GM23338 (cell line): ENCODE results near the gene SH3BP2. TPM values are rescaled to one million over a fixed set of nuclear protein-coding genes. Genes with fewer than 3 reads are reported as not detected.

Experiments used
- ATAC-seq: fragments of 200-7000 bp; cut with Tn5 transposase; 3 replicates; pipeline ENCODE4 v1.9.1; 2020
- DNase-seq: peaks from one replicate; pipeline ENCODE4 v3.0.0-alpha.2; 2015; ENCODE audit warnings: low spot score
- H2AFZ ChIP-seq: fragments of 200-600 bp; sonication (generic); 2 replicates; pipeline ENCODE4 v1.8.0; 2016; ENCODE audit warnings: antibody characterized with exemption, mild to moderate bottlenecking, moderate library complexity
- H3F3A ChIP-seq: fragments of 200-600 bp; sonication (generic); replicated peaks from 2 replicates; pipeline ENCODE4 v1.8.0; 2017; ENCODE audit warnings: antibody characterized with exemption, mixed run types, low read depth
- H3K27ac ChIP-seq: fragments of 200-600 bp; sonication (generic); 2 replicates; pipeline ENCODE4 v1.6.1; 2016; ENCODE audit warnings: low read depth
- H3K27me3 ChIP-seq: fragments of 200-600 bp; sonication (generic); 2 replicates; pipeline ENCODE4 v1.8.0; 2016; ENCODE audit warnings: mild to moderate bottlenecking, mixed run types, moderate library complexity; ENCODE audit not compliant: insufficient read depth
- H3K36me3 ChIP-seq: fragments of 200-600 bp; sonication (generic); 2 replicates; pipeline ENCODE4 v1.8.0; 2016; ENCODE audit warnings: mild to moderate bottlenecking; ENCODE audit not compliant: insufficient read depth
- H3K4me1 ChIP-seq: fragments of 200-600 bp; sonication (generic); 2 replicates; pipeline ENCODE4 v1.8.0; 2016; ENCODE audit warnings: mild to moderate bottlenecking, moderate library complexity; ENCODE audit not compliant: insufficient read depth
- H3K4me2 ChIP-seq: fragments of 200-600 bp; sonication (generic); 2 replicates; pipeline ENCODE4 v1.7.1; 2017; ENCODE audit warnings: mixed run types
- H3K4me3 ChIP-seq: fragments of 200-600 bp; sonication (generic); 2 replicates; pipeline ENCODE4 v1.6.1; 2016; ENCODE audit warnings: mixed run types
- H3K79me2 ChIP-seq: fragments of 200-600 bp; sonication (generic); replicated peaks from 2 replicates; pipeline ENCODE4 v1.8.0; 2017; ENCODE audit warnings: mild to moderate bottlenecking; ENCODE audit not compliant: insufficient read depth
- H3K9me2 ChIP-seq: fragments of 200-600 bp; sonication (generic); 2 replicates; pipeline ENCODE4 v1.8.0; 2017; ENCODE audit not compliant: insufficient read depth
- H4K20me1 ChIP-seq: fragments of 200-600 bp; sonication (generic); replicated peaks from 2 replicates; pipeline ENCODE4 v1.8.0; 2017; ENCODE audit warnings: mild to moderate bottlenecking; ENCODE audit not compliant: insufficient read depth
- H3K27ac Mint-ChIP-seq: 2 replicates; pipeline ENCODE4 v1.8.0; 2020; ENCODE audit warnings: inconsistent platforms, mild to moderate bottlenecking, moderate library complexity, mixed read lengths
- H3K27me3 Mint-ChIP-seq: 3 replicates; pipeline ENCODE4 v1.8.0; 2022; ENCODE audit warnings: low read depth, mild to moderate bottlenecking, moderate library complexity, mixed read lengths, inconsistent platforms; ENCODE audit not compliant: insufficient read depth, poor library complexity
- H3K36me3 Mint-ChIP-seq: 3 replicates; pipeline ENCODE4 v1.8.0; 2021; ENCODE audit warnings: low read depth, mild to moderate bottlenecking, inconsistent platforms, moderate library complexity, mixed read lengths
- H3K4me1 Mint-ChIP-seq: 3 replicates; pipeline ENCODE4 v1.8.0; 2020; ENCODE audit warnings: mild to moderate bottlenecking, inconsistent platforms, mixed read lengths
- H3K4me3 Mint-ChIP-seq: 3 replicates; pipeline ENCODE4 v1.8.0; 2021; ENCODE audit warnings: moderate library complexity, mild to moderate bottlenecking, inconsistent platforms, mixed read lengths
- H3K9me3 Mint-ChIP-seq: 3 replicates; pipeline ENCODE4 v1.8.0; 2020; ENCODE audit warnings: moderate library complexity, mild to moderate bottlenecking, inconsistent platforms, mixed read lengths
- EZH2 ChIP-seq: fragments of 200-600 bp; sonication (generic); IDR thresholded peaks from one replicate; pipeline ENCODE4 v1.8.0; 2017; ENCODE audit warnings: antibody characterized with exemption, mild to moderate bottlenecking, low read depth; ENCODE audit not compliant: unreplicated experiment
- POLR2AphosphoS5 ChIP-seq: IDR thresholded peaks from 2 replicates; pipeline ENCODE4 v1.6.1; 2016; ENCODE audit warnings: antibody characterized with exemption, low read depth
- STAT1 ChIP-seq: IDR thresholded peaks from one replicate; pipeline ENCODE4 v1.6.1; 2016; ENCODE audit warnings: antibody characterized with exemption; ENCODE audit not compliant: unreplicated experiment
- ZNF114 ChIP-seq: fragments of 250-450 bp; sonication (Bioruptor Pico); IDR thresholded peaks from 2 replicates; pipeline ENCODE4 v1.5.0; 2020; ENCODE audit warnings: mild to moderate bottlenecking, moderate library complexity
- ZNF331 ChIP-seq: fragments of 250-450 bp; sonication (Bioruptor Pico); IDR thresholded peaks from 2 replicates; pipeline ENCODE4 v1.5.0; 2020; ENCODE audit warnings: low read depth, mild to moderate bottlenecking, moderate library complexity
- polyA plus RNA-seq: library from polyadenylated mRNA; unstranded; fragments of >200 nt; fragmentation: Nextera tagmentation; extraction: Ambion mirVana; gene quantifications from 2 replicates; pipeline ENCODE4 v1.2.1, GENCODE V29; 2016
- total RNA-seq: library from RNA; depleted of rRNA; stranded (reverse); fragments of >200 nt; shearing (Covaris generic); gene quantifications from 2 replicates; pipeline ENCODE4 v1.2.3, GENCODE V29; 2014
- TF ChIP-seq, protein P1 (sequence below): fragments of 250-450 bp; sonication (Bioruptor Pico); IDR thresholded peaks from 2 replicates; pipeline ENCODE4 v1.5.0; 2020; ENCODE audit warnings: mild to moderate bottlenecking, moderate library complexity
- TF ChIP-seq, protein P2 (sequence below), 2 experiments: fragments of 200-600 bp in 1 of 2; sonication (generic) in 1 of 2; conservative IDR thresholded peaks; 2 replicates each; pipeline versions ENCODE4 v1.5.1 to v1.6.1; 2016 to 2017; ENCODE audit warnings: antibody characterized with exemption in 2 of 2, low read depth in 2 of 2, mild to moderate bottlenecking in 2 of 2, moderate library complexity in 1 of 2

Gene SH3BP2
- total and polyA plus RNA-seq, 2 experiments from 2014 or later = 15.2 to 43.9 TPM

DNA sequence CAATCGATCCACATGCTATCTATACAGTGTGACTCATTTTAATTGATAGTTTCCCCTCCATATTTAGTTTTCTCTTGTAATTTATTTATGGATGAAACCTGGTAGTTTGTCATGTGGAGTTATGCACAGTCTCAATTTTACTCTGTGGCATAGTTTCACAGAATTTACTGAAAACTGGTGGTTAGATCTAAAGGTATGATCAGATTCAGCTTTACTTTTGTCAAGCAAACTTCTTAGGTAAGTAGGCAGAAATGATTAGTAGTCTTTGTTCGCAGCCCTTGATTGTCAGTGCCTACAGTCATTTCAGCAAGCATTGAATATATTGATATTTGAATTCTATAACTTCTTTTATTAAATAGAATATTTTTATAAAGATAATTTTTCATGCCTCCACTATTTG is 53.3 kb downstream of the SH3BP2 start (continued):
- TF ChIP-seq, protein P1, sequence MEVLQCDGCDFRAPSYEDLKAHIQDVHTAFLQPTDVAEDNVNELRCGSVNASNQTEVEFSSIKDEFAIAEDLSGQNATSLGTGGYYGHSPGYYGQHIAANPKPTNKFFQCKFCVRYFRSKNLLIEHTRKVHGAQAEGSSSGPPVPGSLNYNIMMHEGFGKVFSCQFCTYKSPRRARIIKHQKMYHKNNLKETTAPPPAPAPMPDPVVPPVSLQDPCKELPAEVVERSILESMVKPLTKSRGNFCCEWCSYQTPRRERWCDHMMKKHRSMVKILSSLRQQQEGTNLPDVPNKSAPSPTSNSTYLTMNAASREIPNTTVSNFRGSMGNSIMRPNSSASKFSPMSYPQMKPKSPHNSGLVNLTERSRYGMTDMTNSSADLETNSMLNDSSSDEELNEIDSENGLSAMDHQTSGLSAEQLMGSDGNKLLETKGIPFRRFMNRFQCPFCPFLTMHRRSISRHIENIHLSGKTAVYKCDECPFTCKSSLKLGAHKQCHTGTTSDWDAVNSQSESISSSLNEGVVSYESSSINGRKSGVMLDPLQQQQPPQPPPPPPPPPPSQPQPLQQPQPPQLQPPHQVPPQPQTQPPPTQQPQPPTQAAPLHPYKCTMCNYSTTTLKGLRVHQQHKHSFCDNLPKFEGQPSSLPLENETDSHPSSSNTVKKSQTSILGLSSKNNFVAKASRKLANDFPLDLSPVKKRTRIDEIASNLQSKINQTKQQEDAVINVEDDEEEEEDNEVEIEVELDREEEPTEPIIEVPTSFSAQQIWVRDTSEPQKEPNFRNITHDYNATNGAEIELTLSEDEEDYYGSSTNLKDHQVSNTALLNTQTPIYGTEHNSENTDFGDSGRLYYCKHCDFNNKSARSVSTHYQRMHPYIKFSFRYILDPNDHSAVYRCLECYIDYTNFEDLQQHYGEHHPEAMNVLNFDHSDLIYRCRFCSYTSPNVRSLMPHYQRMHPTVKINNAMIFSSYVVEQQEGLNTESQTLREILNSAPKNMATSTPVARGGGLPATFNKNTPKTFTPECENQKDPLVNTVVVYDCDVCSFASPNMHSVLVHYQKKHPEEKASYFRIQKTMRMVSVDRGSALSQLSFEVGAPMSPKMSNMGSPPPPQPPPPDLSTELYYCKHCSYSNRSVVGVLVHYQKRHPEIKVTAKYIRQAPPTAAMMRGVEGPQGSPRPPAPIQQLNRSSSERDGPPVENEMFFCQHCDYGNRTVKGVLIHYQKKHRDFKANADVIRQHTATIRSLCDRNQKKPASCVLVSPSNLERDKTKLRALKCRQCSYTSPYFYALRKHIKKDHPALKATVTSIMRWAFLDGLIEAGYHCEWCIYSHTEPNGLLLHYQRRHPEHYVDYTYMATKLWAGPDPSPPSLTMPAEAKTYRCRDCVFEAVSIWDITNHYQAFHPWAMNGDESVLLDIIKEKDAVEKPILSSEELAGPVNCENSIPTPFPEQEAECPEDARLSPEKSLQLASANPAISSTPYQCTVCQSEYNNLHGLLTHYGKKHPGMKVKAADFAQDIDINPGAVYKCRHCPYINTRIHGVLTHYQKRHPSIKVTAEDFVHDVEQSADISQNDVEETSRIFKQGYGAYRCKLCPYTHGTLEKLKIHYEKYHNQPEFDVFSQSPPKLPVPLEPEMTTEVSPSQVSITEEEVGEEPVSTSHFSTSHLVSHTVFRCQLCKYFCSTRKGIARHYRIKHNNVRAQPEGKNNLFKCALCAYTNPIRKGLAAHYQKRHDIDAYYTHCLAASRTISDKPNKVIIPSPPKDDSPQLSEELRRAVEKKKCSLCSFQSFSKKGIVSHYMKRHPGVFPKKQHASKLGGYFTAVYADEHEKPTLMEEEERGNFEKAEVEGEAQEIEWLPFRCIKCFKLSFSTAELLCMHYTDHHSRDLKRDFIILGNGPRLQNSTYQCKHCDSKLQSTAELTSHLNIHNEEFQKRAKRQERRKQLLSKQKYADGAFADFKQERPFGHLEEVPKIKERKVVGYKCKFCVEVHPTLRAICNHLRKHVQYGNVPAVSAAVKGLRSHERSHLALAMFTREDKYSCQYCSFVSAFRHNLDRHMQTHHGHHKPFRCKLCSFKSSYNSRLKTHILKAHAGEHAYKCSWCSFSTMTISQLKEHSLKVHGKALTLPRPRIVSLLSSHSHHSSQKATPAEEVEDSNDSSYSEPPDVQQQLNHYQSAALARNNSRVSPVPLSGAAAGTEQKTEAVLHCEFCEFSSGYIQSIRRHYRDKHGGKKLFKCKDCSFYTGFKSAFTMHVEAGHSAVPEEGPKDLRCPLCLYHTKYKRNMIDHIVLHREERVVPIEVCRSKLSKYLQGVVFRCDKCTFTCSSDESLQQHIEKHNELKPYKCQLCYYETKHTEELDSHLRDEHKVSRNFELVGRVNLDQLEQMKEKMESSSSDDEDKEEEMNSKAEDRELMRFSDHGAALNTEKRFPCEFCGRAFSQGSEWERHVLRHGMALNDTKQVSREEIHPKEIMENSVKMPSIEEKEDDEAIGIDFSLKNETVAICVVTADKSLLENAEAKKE (CRISPR knock-in tag) = no peak
- TF ChIP-seq EZH2 = no peak
- no peak for TF ChIP-seq ZNF114

DNA sequence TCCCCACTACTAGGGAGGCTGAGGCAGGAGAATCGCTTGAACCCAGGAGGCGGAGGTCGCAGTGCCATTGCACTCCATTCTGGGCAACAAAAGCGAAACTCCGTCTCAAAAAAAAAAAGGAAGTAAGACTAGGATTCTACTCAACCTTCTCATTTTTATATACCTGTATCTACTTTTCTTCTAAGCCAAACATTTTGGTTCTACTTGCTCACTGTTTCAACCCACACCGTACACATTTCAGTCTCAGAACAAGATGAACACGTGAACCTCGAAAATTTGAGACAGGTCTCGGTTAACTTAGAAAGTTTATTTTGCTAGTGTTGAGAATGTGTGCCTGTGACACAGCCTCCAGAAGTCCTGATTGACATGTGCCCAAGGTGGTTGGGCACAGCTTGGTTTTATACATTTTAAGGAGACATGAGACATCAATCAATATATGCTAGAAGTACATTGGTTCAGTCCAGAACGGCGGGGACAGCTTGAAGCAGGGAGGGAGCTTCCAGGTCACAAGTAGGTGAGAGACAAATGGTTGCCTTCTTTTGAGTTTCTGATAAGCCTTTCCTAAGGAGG is 54.5 kb downstream of the SH3BP2 start:
- Histone ChIP-seq H3K4me1 (peaks cover 4% of the 10 kb centered on the region; the same call in 1 of the 2 replicates), H4K20me1 (peaks cover 21% of the 10 kb centered on the region; the same call in 1 of the 2 replicates), H3K4me3 (no peak overlapping the region), H2AFZ (no peak overlapping the region), H3K4me2 (no peak overlapping the region), H3K27ac (no peak overlapping the region), H3F3A (no peaks in the 10 kb centered on the region), H3K79me2 (peaks cover 82% of the 10 kb centered on the region), H3K27me3 (no peaks in the 10 kb centered on the region), H3K9me2 (no peaks in the 10 kb centered on the region), H3K36me3 (no peaks in the 10 kb centered on the region)
- Mint-ChIP-seq H3K36me3 (no peaks in the 10 kb centered on the region; the same call in 2 of the 3 replicates), H3K9me3 (no peaks in the 10 kb centered on the region), H3K27ac (no peak overlapping the region), H3K27me3 (peaks cover 3% of the 10 kb centered on the region), H3K4me3 (no peak overlapping the region), H3K4me1 (peaks cover 16% of the 10 kb centered on the region)
- ATAC-seq = no peak
- no peak for DNase-seq
- no peak for TF ChIP-seq STAT1
- TF ChIP-seq ZNF331 (CRISPR knock-in tag) = no peak
- TF ChIP-seq, protein P2, sequence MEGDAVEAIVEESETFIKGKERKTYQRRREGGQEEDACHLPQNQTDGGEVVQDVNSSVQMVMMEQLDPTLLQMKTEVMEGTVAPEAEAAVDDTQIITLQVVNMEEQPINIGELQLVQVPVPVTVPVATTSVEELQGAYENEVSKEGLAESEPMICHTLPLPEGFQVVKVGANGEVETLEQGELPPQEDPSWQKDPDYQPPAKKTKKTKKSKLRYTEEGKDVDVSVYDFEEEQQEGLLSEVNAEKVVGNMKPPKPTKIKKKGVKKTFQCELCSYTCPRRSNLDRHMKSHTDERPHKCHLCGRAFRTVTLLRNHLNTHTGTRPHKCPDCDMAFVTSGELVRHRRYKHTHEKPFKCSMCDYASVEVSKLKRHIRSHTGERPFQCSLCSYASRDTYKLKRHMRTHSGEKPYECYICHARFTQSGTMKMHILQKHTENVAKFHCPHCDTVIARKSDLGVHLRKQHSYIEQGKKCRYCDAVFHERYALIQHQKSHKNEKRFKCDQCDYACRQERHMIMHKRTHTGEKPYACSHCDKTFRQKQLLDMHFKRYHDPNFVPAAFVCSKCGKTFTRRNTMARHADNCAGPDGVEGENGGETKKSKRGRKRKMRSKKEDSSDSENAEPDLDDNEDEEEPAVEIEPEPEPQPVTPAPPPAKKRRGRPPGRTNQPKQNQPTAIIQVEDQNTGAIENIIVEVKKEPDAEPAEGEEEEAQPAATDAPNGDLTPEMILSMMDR (conservative IDR thresholded peaks at IDR 0.05; ENCODE audit: low read depth in 2 of 2) = no peak
- TF ChIP-seq, protein P1 (CRISPR knock-in tag) = no peak
- no peak for TF ChIP-seq POLR2AphosphoS5
- no peak for TF ChIP-seq EZH2
